Measurements from ENCODE around the gene ATF6. TPM values are rescaled to one million over a fixed set of nuclear protein-coding genes. Genes with fewer than 3 reads are reported as not detected.
A peak's percentile ranks its signal among the peaks of the same experiment; 100 is the strongest.

ATF6 gene
- total and polyA plus RNA-seq, 2 of the 8 experiments (the other 6 are each of a cell fraction or from before 2014, with no cell fraction given): 4.6 to 10.0 TPM

GRCh38 chr1:161905269-161905884, 139.3 kb downstream of the ATF6 start:
- H3K27me3 ChIP-seq (replicated peaks in 1 of 4; ENCODE audit: control insufficient read depth in 3 of 4, extremely low read depth in 1 of 4, insufficient read depth in 3 of 4, low read length in 3 of 4): no peaks in the 10 kb centered on the region
- FAIRE-seq: peak; percentile 36
- H3K36me3 ChIP-seq (ENCODE audit: control insufficient read depth in 2 of 4, insufficient read depth in 4 of 4, low read length in 3 of 4): no peaks in the 10 kb centered on the region
- H2AK5ac ChIP-seq (ENCODE audit: low read depth, low read length): no peak overlapping the region
- no peak overlapping the region for H3K9ac ChIP-seq (replicated peaks in 1 of 4; ENCODE audit: extremely low read depth in 1 of 4, low read depth in 3 of 4, low read length in 3 of 4)
- no peak for DNase-seq (ENCODE audit: low read depth in 1 of 2, low spot score in 2 of 2)
- CTCF ChIA-PET (ENCODE audit: partially characterized antibody): interaction anchor here (0.6 to 3.0 kb wide), 33 partner anchors 8 to 1712 kb away, joined by 3 to 18 read pairs (median 4); partner anchors contain the start of gene OLFML2B
- H2BK120ac ChIP-seq (replicated peaks; ENCODE audit: low read depth, low read length): no peak overlapping the region
- no peak overlapping the region for H3K27ac ChIP-seq (ENCODE audit: low read depth, low read length)
- H3K23ac ChIP-seq (ENCODE audit: insufficient read length): no peak overlapping the region
- H2BK15ac ChIP-seq (ENCODE audit: low read length): no peak overlapping the region
- POLR2A ChIA-PET (ENCODE audit: partially characterized antibody): no interaction called here
- no peak overlapping the region for H3K4me2 ChIP-seq (ENCODE audit: insufficient read depth in 1 of 2, low read depth in 2 of 2, low read length in 2 of 2)
- no peak overlapping the region for H4K8ac ChIP-seq (ENCODE audit: extremely low read depth, insufficient read depth, low read length)
- H3K18ac ChIP-seq (ENCODE audit: extremely low read depth, low read length): no peak overlapping the region
- no peaks in the 10 kb centered on the region for H3K9me3 ChIP-seq (ENCODE audit: insufficient read depth in 2 of 2, low read depth in 1 of 2, low read length in 1 of 2)
- no peaks in the 10 kb centered on the region for H3K79me2 ChIP-seq (ENCODE audit: control insufficient read depth in 1 of 2, insufficient read depth in 2 of 2, low read length in 2 of 2)
- no peak overlapping the region for H2BK5ac ChIP-seq (ENCODE audit: low read depth, low read length)
- no peak overlapping the region for H2AFZ ChIP-seq (ENCODE audit: low read length)
- H3K23me2 ChIP-seq (ENCODE audit: low read depth, low read length): no peaks in the 10 kb centered on the region; the same call in 1 of the 2 replicates
- H3K79me1 ChIP-seq (ENCODE audit: low read depth, low read length): no peaks in the 10 kb centered on the region
- H3K56ac ChIP-seq (replicated peaks; ENCODE audit: insufficient read length, low read depth, low read length): no peak overlapping the region
- H3K4me3 ChIP-seq (ENCODE audit: extremely low read depth in 1 of 4, insufficient read depth in 2 of 4, low read depth in 3 of 4, low read length in 4 of 4): no peak overlapping the region
- WGBS, 2 experiments (ENCODE audit: extremely low coverage in 1 of 2, insufficient coverage in 1 of 2, insufficient read length in 1 of 2, insufficient replicate concordance in 2 of 2, low coverage in 1 of 2, low lambda C conversion rate in 2 of 2, missing lambda C conversion rate in 1 of 2): 98% methylated on average over 3 of the region's 3 CpGs; no CpG with 5 or more reads in 1 of the 2 experiments
- H4K5ac ChIP-seq (ENCODE audit: insufficient read length, low read depth, low read length): no peak overlapping the region
- H3K4me1 ChIP-seq (replicated peaks in 1 of 4; ENCODE audit: control insufficient read depth in 3 of 4, insufficient read depth in 4 of 4, low read length in 3 of 4): no peaks in the 10 kb centered on the region
- H3K14ac ChIP-seq (ENCODE audit: insufficient read length): no peak overlapping the region
- H2BK12ac ChIP-seq (ENCODE audit: low read depth, low read length): no peak overlapping the region
- no peaks in the 10 kb centered on the region for H4K20me1 ChIP-seq (replicated peaks in 1 of 2; ENCODE audit: control insufficient read depth in 1 of 2, insufficient read depth in 2 of 2, low read length in 2 of 2)
- no peak overlapping the region for H3K4ac ChIP-seq (replicated peaks; ENCODE audit: insufficient read length, low read depth, low read length)
- H2BK20ac ChIP-seq (ENCODE audit: low read length): no peak overlapping the region
- no peak overlapping the region for H4K91ac ChIP-seq (replicated peaks; ENCODE audit: insufficient read length, low read length)
- TF ChIP-seq CBX5 (IDR thresholded peaks at IDR 0.05; ENCODE audit: low read depth, low read length) (no peak), ATF2 (IDR thresholded peaks at IDR 0.05; ENCODE audit: low read length) (no peak), CHD2 (IDR thresholded peaks at IDR 0.05; ENCODE audit: low read length) (no peak), CBX8 (IDR thresholded peaks at IDR 0.05; ENCODE audit: borderline replicate concordance, low read depth, low read length) (no peak), ASH2L (IDR thresholded peaks at IDR 0.05; ENCODE audit: low read length) (no peak), EGR1 (IDR thresholded peaks at IDR 0.05; ENCODE audit: borderline replicate concordance, low read depth, low read length) (no peak), CTCF (IDR thresholded peaks at IDR 0.05; ENCODE audit: control extremely low read depth in 1 of 3, insufficient read depth in 1 of 3, low read depth in 1 of 3, low read length in 3 of 3) (peak in 2 of 3 experiments; percentile 55 to 58; a peak in 3 of 4 replicates), RAD21 (IDR thresholded peaks at IDR 0.05 in 1 of 2, conservative IDR thresholded peaks at IDR 0.05 in 1 of 2; ENCODE audit: low read depth in 2 of 2, low read length in 2 of 2) (peak; percentile 41 to 55), HDAC6 (IDR thresholded peaks at IDR 0.05; ENCODE audit: low read depth, low read length) (no peak)

All from H1 (cell line).